GM18951 (cell line): ENCODE measurements around the gene ERC2.
"Not testable (repeated sequence)": the region's sequence is repeated elsewhere in the genome, so short reads cannot be mapped to it uniquely, and the experiment has no call there.

Source experiments
- POLR2A ChIP-seq: IDR thresholded peaks from 4 replicates; pipeline ENCODE4 v1.6.1; 2011; ENCODE audit warnings: mild to moderate bottlenecking; ENCODE audit not compliant: insufficient read length, insufficient read depth; ENCODE audit errors: extremely low read depth
- in situ Hi-C: fragments of 300-500 bp; cut with MboI; formaldehyde crosslinking; loops from one replicate; pipeline ENCODE4 v1.12.0; 2022; ENCODE audit warnings: low sequenced_read_pairs, mixed read lengths, inconsistent platforms; ENCODE audit not compliant: unreplicated experiment

The ERC2 gene

DNA sequence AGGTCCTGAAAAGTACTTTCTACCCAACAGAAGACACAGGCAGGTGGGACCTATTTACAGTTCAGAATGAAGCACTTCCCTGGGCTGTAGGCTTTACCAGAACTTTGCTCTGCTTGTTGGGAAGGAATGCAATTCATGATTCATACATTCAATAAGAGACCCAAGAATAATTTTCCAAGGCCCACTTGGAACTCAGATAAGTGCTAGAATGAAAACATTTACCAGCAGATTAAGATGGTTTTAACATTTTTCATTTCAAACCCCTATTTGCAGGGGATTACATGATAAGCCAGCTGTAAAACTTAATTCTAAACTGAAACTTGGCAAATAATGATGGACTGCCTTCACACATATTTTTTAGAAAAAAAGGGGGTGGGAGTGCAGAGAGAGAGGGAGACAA, 417.2 kb downstream of the ERC2 start:
- in situ Hi-C loops, result no loop called here

DNA sequence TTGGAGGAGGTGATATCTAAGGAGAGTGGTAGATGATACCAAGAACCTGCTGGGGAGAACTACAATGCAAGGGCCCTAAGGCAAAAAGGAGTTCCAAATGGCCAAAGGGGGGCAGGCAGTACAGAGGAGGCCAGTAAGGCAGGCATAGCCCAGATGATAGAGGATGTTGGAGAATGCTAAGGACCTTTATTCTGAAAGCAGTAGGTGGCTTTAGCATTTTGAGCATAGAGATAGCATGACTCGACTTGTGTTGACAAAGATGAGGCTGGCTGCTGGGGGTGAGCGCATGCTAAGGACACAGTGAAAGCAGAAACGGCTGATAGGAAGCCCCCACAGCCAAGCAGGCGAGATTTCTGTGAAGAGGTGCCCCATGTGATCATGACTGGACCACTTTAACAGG, 419.3 kb downstream of the ERC2 start:
- in situ Hi-C loops, result no loop called here
- TF ChIP-seq POLR2A, result no peak

More for the DNA sequence above, 417.2 kb downstream of the ERC2 start:
- no peak for TF ChIP-seq POLR2A

DNA sequence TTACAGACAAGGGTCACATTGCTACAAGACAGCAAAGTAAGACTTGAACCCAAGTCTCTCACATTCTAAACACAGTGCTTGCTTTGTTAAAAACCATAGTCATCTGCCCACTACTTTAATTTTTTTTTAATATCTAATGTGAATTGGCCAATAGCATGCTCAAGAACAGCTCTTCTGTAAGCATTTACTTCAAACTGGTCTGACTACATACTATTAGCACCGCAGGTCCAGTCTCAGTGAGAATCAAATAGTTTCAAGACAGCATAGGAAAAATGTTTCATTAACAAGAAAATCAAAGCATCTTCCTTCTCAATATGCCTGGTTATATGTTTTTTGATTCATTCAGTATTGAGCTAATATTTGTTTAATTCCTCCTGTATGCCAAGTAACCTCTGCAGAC, 419.9 kb downstream of the ERC2 start:
- in situ Hi-C loops, result no loop called here
- no peak for TF ChIP-seq POLR2A

DNA sequence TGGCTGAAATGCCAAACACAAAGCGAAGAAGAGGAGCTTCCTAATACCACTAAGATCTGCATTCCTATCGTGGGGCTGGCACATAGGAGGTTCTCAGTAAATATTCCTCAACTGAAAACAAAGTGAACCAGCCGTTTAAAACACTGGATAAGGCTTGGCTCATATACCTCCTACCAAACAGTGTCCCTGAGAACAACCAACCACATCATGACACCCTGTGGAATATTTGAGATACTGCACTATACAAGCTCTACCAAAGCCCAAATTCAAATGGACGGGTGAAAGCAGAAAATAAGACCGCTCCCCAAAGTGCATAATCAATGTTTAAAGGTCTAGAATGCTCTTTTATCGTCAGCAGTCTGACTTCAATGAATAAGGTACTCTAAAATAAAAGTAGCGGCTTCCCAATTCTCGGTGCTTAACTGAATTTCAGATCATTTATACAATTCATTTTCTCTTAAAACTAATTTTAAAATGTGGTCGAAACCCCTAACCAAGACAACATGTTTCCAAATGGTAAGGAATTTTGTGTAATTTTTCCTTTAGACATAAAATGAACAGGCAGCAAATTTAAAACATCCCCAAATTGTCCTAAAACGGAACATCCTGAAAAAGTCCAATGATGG, 425.8 kb downstream of the ERC2 start:
- in situ Hi-C loops, result no loop called here
- no peak for TF ChIP-seq POLR2A

DNA sequence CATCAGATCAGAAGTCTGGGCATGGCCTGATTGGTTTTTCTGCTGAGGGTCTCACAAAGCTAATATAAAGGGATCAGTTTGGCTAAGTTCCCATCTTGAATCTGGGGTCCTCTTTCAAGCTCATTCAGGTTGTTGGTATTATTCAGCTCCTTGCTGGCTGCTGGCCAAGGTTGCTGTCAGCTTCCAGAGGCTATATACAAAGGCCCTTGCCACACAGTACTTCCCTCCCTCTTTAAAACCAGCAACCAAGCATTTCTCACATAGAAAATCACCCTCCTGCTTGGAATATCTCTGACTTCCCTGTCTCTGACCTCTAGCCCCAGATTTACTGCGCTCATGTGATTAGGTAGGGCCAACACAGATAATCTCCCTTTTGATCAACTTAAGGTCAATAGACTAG, 442.9 kb downstream of the ERC2 start:
- in situ Hi-C loops, result no loop called here
- no peak for TF ChIP-seq POLR2A

DNA sequence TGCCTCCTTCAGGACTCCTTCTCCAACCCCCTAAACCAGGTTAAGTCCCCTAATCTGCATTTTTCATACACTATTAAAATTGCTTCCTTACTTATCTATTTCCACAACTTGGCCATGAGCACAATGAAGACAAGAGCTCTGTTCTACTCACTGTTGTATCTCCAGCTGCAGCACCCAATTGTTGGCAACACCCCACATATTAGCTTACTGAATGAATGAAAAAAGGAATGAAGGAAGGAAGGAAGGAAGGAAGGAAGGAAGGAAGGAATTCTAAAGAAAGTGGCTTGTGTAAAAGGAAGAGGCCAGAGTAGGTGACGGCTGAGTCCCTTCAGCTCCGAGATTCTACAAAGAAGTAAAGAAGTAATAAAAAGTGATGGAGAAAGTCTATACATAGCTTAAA, 444.7 kb downstream of the ERC2 start:
- no peak for TF ChIP-seq POLR2A
- in situ Hi-C loops, result no loop called here

DNA sequence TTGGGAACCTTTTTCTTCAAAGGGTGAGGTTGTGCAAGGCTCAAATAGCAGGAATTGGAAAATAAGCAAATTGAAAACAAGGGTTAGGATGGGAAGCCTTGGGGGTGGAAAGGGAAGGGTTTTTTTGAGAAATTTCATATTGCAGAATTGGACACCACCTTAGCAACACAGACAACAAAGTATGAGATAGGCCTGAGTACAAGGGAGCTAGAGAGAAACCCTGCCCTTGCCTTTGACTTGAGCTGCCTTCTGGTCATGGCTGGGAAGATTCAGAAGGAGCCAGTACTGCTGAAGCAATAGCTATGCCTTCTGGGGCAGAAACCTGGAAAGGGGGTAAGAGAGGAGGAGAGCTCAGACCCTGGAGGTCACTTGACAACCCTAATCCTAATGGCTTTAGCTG, 445.6 kb downstream of the ERC2 start:
- in situ Hi-C loops, result no loop called here
- TF ChIP-seq POLR2A, result no peak

DNA sequence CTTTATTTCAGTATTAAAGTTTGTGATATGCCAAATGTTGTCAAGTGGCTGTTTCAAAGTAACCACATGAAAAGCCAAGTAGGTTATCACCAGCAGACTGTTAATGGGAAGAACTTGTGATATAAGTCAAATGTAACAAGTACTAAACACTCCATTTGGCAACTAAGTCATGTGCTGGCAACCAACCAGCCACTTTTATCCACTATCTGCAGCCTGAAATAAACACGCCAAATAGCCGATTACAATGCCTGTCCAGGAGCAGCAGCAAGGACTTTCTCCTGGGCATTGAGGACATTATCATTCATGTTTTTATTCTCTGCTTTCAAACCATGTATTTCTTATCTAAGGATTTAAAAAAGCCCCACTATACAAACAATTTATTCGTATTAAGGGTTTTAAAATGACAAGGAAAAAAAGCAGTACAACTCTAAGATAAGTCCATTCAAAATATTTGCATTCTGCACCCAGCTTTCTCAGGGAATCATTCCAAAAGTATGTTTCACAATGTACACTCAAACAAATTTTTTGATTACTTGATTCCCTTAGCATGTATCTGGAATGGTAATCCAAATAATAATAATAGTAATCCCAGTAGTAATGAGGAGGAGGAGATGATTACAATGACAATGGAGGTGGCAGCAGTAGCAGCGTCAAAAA, 448.6 kb downstream of the ERC2 start:
- no peak for TF ChIP-seq POLR2A
- in situ Hi-C loops, result no loop called here

DNA sequence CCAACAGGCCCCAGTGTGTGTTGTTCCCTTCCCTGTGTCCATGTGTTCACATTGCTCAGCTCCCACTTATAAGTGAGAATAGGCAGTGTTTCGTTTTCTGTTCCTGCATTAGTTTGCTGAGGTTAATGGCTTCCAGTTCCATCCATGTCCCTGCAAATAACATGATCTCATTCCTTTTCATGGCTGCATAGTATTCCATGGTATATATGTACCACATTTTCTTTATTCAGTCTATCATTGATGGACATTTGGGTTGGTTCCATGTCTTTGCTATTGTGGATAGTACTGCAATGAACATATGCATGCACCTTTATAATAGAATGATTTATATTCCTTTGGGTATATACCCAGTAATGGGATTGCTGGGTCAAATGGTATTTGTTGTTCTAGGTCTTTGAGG, 452.9 kb downstream of the ERC2 start:
- in situ Hi-C loops, result not testable (repeated sequence)

DNA sequence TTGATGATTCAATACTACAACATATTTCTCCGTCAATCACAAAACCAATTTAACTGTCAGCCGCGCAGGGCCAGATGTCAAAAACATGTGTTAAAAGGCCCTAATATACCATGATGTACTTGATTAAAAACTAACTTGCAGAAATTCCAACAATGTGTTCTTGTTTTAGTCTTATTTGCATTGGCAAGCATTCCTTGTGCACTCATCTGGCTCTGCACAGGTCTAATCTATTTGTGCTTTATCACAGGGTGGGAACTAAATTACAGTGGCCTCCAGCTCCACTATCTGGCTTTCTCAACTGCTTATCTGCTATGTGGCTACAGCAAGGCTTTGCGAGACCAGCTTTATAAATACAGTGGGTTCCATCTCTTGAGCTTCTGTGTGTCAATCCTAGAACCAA, 455.5 kb downstream of the ERC2 start:
- no peak for TF ChIP-seq POLR2A
- in situ Hi-C loops, result no loop called here

DNA sequence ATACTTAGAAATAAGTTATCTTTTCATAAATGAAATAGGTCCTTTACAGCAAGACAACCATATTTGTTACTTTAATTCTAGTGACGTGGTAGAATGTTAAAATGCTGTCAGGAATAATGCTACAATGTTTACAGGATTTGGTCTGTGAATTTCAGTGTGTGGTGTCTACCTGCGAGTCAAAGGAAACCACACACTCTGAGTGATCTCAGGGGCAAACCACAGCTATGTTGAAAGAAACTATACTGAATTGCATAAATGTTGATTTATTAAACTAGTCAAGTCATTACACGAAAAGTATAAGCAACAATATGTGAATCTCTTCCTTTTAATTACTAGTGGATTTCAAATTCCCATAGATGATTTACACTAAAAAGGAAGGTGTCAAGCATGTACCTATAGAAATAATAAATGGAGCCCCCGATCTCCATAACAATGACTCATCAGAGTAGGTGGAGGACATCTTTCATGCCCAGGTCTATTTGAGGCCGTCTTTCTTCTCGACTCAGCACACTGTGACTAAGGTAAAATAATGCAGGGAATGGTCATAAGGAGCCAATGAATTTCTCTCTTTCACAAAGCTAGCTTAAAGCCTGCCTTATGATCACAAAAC, 463.0 kb downstream of the ERC2 start:
- no peak for TF ChIP-seq POLR2A
- in situ Hi-C loops, result no loop called here

DNA sequence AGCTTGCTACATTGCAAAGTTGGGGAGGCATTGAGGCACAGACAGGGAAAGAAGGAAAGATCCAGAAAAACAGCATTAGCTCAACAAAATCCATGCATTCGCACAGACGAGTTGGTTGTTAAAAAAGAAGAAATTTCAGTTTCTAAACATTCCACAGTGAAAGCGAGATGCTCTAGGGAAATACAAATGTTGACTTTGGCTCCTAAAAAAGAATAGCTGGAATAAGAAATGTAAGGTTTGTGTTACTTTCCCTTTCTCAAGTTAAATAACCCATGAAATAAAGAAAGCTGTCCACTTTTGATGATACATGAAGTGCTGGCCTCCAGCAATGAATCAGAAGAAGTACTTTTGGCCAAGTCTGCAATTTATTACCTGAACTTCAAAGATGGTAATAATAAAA, 465.1 kb downstream of the ERC2 start:
- no peak for TF ChIP-seq POLR2A

DNA sequence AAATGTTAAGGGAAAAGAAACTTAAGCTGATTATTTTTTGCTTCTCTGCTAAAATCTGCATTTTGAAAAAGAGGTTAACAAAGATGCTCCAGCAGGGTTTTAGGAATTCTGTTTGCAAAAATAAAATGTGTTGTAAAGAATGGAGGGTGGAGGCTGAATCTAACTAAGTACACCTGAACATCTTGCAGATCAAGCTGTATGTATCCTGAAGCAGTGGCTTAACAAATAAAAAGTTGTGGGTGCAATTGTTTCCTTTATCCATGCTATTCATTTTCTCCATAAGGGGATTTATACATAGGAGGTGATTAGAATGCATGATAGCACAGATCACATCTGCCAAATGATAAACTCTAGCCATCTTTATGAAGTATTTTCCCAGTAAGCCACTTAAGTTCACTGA, 466.3 kb downstream of the ERC2 start:
- no peak for TF ChIP-seq POLR2A
- in situ Hi-C loops, result no loop called here

More for the DNA sequence above, 465.1 kb downstream of the ERC2 start:
- in situ Hi-C loops, result no loop called here

DNA sequence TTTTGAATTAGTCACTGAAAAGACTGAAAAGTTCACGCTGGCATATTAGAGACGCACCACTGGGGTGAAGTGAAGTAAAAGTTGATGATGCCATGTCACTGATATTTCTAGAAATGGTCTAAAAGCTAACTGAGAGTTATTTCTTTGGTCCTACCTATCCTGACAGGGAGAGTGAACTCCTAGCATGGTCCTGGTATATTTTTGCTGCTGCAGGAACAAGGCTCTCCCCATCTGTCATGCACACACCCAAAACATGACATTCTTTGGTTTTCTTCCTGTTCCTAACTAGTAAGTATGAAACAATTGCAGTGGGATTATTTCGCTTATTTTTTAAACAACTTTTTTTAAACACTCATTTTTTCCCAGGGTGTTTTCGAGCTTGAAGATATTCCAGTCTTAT, 466.7 kb downstream of the ERC2 start:
- in situ Hi-C loops, result no loop called here
- no peak for TF ChIP-seq POLR2A
